SK-N-SH (cell line): ENCODE results near the gene CAMKMT. TPM values are rescaled to one million over a fixed set of nuclear protein-coding genes. Genes with fewer than 3 reads are reported as not detected.

Experiments used
- CTCF ChIA-PET: fragments of 300-600, 350-600 bp; formaldehyde crosslinking; extraction: SDS; loops from one replicate; lab custom pipeline; 2021; lab: Yijun Ruan, JAX
- POLR2A ChIA-PET: fragments of 350-600 bp; sonication (Branson Sonifier 250); formaldehyde crosslinking; extraction: SDS; loops from one replicate; lab custom pipeline; 2020; ENCODE audit warnings: antibody characterized with exemption, inconsistent platforms; lab: Yijun Ruan, JAX
- DNase-seq: peaks from one replicate; pipeline ENCODE4 v3.0.0; 2012
- H2AFZ ChIP-seq: fragments of 200-600 bp; sonication (generic); 2 replicates; pipeline ENCODE4 v1.8.1; 2016; ENCODE audit warnings: antibody characterized with exemption, mild to moderate bottlenecking, low read depth
- H3F3A ChIP-seq: fragments of 200-600 bp; sonication (generic); replicated peaks from 2 replicates; pipeline ENCODE3; 2016; ENCODE audit warnings: antibody characterized with exemption, mild to moderate bottlenecking; ENCODE audit not compliant: insufficient read depth
- H3K27ac ChIP-seq, 2 experiments: fragments of 200-500 bp in 1 of 2; fragments of 200-600 bp in 1 of 2; sonication (Bioruptor generic) in 1 of 2; sonication (generic), shearing (Covaris generic) in 1 of 2; 2 replicates each; pipeline versions ENCODE4 v1.5.1 to v1.6.1; 2014 to 2016; ENCODE audit warnings: low read depth in 2 of 2, inconsistent platforms in 1 of 2, low read length in 1 of 2, mild to moderate bottlenecking in 1 of 2, mixed read lengths in 1 of 2
- H3K27me3 ChIP-seq: fragments of 200-600 bp; sonication (generic), shearing (Covaris generic); 2 replicates; pipeline ENCODE4 v1.6.1; 2016; ENCODE audit warnings: mixed run types; ENCODE audit not compliant: insufficient read depth
- H3K36me3 ChIP-seq, 2 experiments: fragments of 200-500 bp in 1 of 2; fragments of 200-600 bp in 1 of 2; sonication (Bioruptor generic) in 1 of 2; sonication (generic) in 1 of 2; replicated peaks in 1 of 2; 2 replicates each; pipeline versions ENCODE3 to v1.5.1; 2014 to 2016; ENCODE audit warnings: low read length in 1 of 2, mild to moderate bottlenecking in 1 of 2; ENCODE audit not compliant: insufficient read depth in 2 of 2, control insufficient read depth in 1 of 2
- H3K4me1 ChIP-seq, 2 experiments: fragments of 200-500 bp in 1 of 2; fragments of 200-600 bp in 1 of 2; sonication (Bioruptor generic) in 1 of 2; sonication (generic), shearing (Covaris generic) in 1 of 2; 2 replicates each; pipeline versions ENCODE4 v1.5.1 to v1.6.1; 2014 to 2016; ENCODE audit warnings: low read depth in 1 of 2, low read length in 1 of 2, mixed run types in 1 of 2; ENCODE audit not compliant: insufficient read depth in 2 of 2, control insufficient read depth in 1 of 2
- H3K4me2 ChIP-seq: fragments of 200-600 bp; sonication (generic), shearing (Covaris generic); 2 replicates; pipeline ENCODE4 v1.6.1; 2017; ENCODE audit warnings: mixed run types
- H3K4me3 ChIP-seq, 2 experiments: fragments of 200-500 bp in 1 of 2; fragments of 200-600 bp in 1 of 2; sonication (Bioruptor generic) in 1 of 2; sonication (generic), shearing (Covaris generic) in 1 of 2; 2 replicates each; pipeline versions ENCODE4 v1.5.1 to v1.8.1; 2014 to 2016; ENCODE audit warnings: low read depth in 2 of 2, inconsistent platforms in 1 of 2, low read length in 1 of 2, mild to moderate bottlenecking in 1 of 2, mixed read lengths in 1 of 2, moderate library complexity in 1 of 2
- H3K79me2 ChIP-seq: fragments of 200-600 bp; sonication (generic); 2 replicates; pipeline ENCODE4 v1.8.1; 2017; ENCODE audit warnings: mild to moderate bottlenecking; ENCODE audit not compliant: insufficient read depth
- H3K9ac ChIP-seq: fragments of 200-600 bp; sonication (generic); 2 replicates; pipeline ENCODE4 v1.6.1; 2017; ENCODE audit warnings: mixed run types
- H3K9me2 ChIP-seq: fragments of 200-600 bp; sonication (generic); 2 replicates; pipeline ENCODE4 v1.6.1; 2017; ENCODE audit warnings: mixed run types
- H3K9me3 ChIP-seq: fragments of 200-600 bp; sonication (generic); 2 replicates; pipeline ENCODE4 v1.6.1; 2017; ENCODE audit warnings: mixed run types, mild to moderate bottlenecking, moderate library complexity
- H4K20me1 ChIP-seq: fragments of 200-600 bp; sonication (generic); 2 replicates; pipeline ENCODE4 v1.6.1; 2017; ENCODE audit warnings: mild to moderate bottlenecking, mixed run types; ENCODE audit not compliant: insufficient read depth
- NFIC ChIP-seq: IDR thresholded peaks from 2 replicates; pipeline ENCODE4 v1.4.0; 2012; ENCODE audit warnings: borderline replicate concordance
- RCOR1 ChIP-seq: fragments of 150-350 bp; IDR thresholded peaks from 2 replicates; pipeline ENCODE4 v1.6.1; 2017; ENCODE audit warnings: antibody characterized with exemption, low read length
- RFX5 ChIP-seq: IDR thresholded peaks from 2 replicates; pipeline ENCODE4 v1.6.1; 2012; ENCODE audit warnings: mild to moderate bottlenecking, improper control_type of control experiment, low read length
- SIN3A ChIP-seq: IDR thresholded peaks from 2 replicates; pipeline ENCODE4 v1.6.1; 2012; ENCODE audit warnings: low read depth, mild to moderate bottlenecking, low read length, moderate library complexity, borderline replicate concordance
- SMC3 ChIP-seq: IDR thresholded peaks from 2 replicates; pipeline ENCODE4 v1.6.1; 2012; ENCODE audit warnings: low read depth, low read length, improper control_type of control experiment
- TAF1 ChIP-seq: IDR thresholded peaks from 2 replicates; pipeline ENCODE4 v1.6.1; 2012; ENCODE audit warnings: low read depth, mild to moderate bottlenecking, low read length, moderate library complexity, borderline replicate concordance
- TCF12 ChIP-seq: IDR thresholded peaks from 2 replicates; pipeline ENCODE4 v1.4.0; 2012
- YY1 ChIP-seq: IDR thresholded peaks from 2 replicates; pipeline ENCODE4 v1.4.0; 2012; ENCODE audit warnings: low read depth, mild to moderate bottlenecking
- WGBS: methylation state at CpG from one replicate; pipeline ENCODE4 v1.1.6; 2017; ENCODE audit warnings: low lambda C conversion rate; 5-methylcytosine and 5-hydroxymethylcytosine counted together
- polyA plus RNA-seq, 3 experiments: library from polyadenylated mRNA; depleted of rRNA; stranded (reverse); fragments of >200 nt; gene quantifications; 2 replicates each; pipeline ENCODE4 v1.2.3, GENCODE V29; 2012
- TF ChIP-seq, protein P1 (sequence below): fragments of 200-600 bp; sonication (generic); IDR thresholded peaks from 2 replicates; pipeline ENCODE4 v1.6.1; 2017; ENCODE audit warnings: antibody characterized with exemption, mild to moderate bottlenecking, moderate library complexity
- TF ChIP-seq, protein P2 (sequence below): IDR thresholded peaks from 2 replicates; pipeline ENCODE4 v1.4.0; 2012; ENCODE audit warnings: low read depth
- TF ChIP-seq, protein P3 (sequence below): IDR thresholded peaks from 2 replicates; pipeline ENCODE4; 2012

The CAMKMT gene
- polyA plus RNA-seq, 1 of the 3 experiments (the other 2 are of a cell fraction), result 5.9 TPM

DNA sequence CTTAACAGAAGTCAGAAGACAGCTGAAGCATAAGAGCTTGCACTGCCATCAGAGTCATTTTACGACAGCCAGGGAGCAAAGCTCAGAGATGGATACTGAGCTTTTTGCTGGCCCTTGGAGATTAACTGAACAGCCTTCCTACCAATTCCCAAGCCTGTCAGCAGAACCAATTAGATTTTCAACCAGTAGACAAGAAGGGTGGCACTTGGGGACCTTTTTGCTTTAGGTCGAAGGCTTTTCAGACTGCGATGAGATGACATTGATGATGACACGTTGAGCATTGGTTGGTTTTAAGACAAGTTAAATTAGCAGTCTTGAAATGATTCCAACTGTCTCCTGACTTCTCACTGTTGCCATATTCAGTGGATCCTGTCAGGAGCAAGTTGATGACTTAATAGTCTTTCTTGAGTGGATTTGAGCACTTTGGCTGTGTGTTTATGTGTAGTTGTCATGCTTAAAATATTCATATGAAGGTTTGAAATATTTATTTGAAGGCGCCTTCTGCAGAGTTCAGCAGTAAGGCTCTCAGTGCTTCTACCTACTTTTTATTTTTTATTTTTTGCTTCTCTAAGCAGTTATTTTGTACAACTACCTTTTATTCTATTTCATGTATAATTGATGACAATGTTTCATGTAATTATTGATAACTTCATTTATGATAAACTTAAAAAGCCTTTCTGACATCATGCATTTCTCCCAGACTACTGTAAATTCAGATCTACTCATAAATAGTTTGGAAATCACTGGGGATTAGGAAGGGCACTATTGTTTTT lies 256.7 kb downstream of the CAMKMT start:
- Histone ChIP-seq H3K4me2 (no peak overlapping the region), H3K9ac (no peak overlapping the region), H3K79me2 (no peaks in the 10 kb centered on the region), H3K4me3 (no peak overlapping the region), H3K27me3 (no peaks in the 10 kb centered on the region), H4K20me1 (no peaks in the 10 kb centered on the region), H3F3A (no peaks in the 10 kb centered on the region), H2AFZ (no peak overlapping the region), H3K27ac (no peak overlapping the region), H3K9me2 (no peaks in the 10 kb centered on the region), H3K36me3 (no peaks in the 10 kb centered on the region), H3K9me3 (no peaks in the 10 kb centered on the region), H3K4me1 (peaks cover 0 to 19% of the 10 kb centered on the region in 2 experiments; a peak in 2 of 4 replicates)
- TF ChIP-seq RFX5 (no peak), RCOR1 (no peak), SMC3 (no peak), TCF12 (no peak), TAF1 (no peak), SIN3A (no peak)
- TF ChIP-seq, protein P1, sequence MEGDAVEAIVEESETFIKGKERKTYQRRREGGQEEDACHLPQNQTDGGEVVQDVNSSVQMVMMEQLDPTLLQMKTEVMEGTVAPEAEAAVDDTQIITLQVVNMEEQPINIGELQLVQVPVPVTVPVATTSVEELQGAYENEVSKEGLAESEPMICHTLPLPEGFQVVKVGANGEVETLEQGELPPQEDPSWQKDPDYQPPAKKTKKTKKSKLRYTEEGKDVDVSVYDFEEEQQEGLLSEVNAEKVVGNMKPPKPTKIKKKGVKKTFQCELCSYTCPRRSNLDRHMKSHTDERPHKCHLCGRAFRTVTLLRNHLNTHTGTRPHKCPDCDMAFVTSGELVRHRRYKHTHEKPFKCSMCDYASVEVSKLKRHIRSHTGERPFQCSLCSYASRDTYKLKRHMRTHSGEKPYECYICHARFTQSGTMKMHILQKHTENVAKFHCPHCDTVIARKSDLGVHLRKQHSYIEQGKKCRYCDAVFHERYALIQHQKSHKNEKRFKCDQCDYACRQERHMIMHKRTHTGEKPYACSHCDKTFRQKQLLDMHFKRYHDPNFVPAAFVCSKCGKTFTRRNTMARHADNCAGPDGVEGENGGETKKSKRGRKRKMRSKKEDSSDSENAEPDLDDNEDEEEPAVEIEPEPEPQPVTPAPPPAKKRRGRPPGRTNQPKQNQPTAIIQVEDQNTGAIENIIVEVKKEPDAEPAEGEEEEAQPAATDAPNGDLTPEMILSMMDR, result no peak
- TF ChIP-seq, protein P2, sequence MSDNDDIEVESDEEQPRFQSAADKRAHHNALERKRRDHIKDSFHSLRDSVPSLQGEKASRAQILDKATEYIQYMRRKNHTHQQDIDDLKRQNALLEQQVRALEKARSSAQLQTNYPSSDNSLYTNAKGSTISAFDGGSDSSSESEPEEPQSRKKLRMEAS, result no peak
- TF ChIP-seq, protein P3, sequence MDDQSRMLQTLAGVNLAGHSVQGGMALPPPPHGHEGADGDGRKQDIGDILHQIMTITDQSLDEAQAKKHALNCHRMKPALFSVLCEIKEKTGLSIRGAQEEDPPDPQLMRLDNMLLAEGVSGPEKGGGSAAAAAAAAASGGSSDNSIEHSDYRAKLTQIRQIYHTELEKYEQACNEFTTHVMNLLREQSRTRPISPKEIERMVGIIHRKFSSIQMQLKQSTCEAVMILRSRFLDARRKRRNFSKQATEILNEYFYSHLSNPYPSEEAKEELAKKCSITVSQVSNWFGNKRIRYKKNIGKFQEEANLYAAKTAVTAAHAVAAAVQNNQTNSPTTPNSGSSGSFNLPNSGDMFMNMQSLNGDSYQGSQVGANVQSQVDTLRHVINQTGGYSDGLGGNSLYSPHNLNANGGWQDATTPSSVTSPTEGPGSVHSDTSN, result no peak
- 90% methylated on average over 5 of the region's 5 CpGs for WGBS
- CTCF ChIA-PET, result interaction anchor here (0.8 to 1.2 kb wide), 3 partner anchors 139 to 166 kb away, joined by 3 read pairs; no protein-coding TSS in a partner anchor
- no peak for DNase-seq
- POLR2A ChIA-PET, result interaction anchor here (1.1 kb wide), 1 partner anchor 325 kb away, joined by 3 read pairs; no protein-coding TSS in a partner anchor

DNA sequence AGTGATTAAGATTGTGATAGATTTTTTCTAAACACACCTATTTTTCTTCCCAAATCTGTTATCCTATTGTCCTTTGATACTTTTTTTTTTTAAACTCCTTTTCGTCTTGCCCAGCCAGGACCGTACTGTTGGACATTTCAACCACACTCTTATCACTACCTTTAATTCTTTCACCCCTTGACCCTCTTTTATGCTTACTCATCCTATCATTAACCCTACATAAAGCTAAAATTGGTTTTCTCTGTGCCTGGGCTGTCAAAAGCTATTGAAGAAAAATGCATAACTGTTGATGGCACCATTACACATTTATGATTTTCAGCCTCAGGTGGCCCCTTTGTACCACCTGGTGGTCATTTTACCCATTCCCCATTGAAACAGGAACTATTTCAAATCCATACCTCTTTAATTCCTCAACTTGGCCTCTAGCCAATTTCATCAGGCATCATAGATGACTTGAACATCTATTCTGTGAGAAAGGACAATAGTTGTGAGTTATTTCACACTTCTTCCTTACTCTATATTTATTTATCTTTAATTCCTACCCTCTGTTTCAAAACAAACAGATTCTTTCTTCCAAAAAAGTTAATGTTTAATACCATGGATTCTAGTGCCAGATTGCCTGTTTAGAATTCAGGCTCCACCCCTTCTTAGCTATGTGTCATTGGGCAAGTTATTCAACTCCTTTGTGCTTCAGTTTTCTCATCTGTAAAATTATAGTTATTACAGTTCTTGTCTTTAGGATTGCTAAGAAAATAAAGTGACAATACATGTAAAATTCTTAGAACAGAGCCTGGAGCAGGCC lies 258.6 kb downstream of the CAMKMT start:
- H3K9ac ChIP-seq, result no peak overlapping the region
- no peaks in the 10 kb centered on the region for H3K36me3 ChIP-seq
- 90% methylated on average over 2 of the region's 2 CpGs for whole genome bisulfite sequencing
- H3F3A ChIP-seq, result no peaks in the 10 kb centered on the region
- H3K9me3 ChIP-seq, result no peaks in the 10 kb centered on the region
- no peak overlapping the region for H3K4me2 ChIP-seq
- ChIA-PET CTCF (interaction anchor here (0.7 to 1.6 kb wide), 4 partner anchors 23 to 141 kb away, joined by 3 to 6 read pairs (median 3); no protein-coding TSS in a partner anchor), POLR2A (no interaction called here)
- H2AFZ ChIP-seq, result no peak overlapping the region
- no peaks in the 10 kb centered on the region for H3K79me2 ChIP-seq
- H3K27ac ChIP-seq, result no peak overlapping the region
- no peak for DNase-seq
- H3K9me2 ChIP-seq, result no peaks in the 10 kb centered on the region
- TF ChIP-seq YY1, result no peak
- peak; percentile 53; the same call in 1 of the 2 replicates for TF ChIP-seq NFIC
- no peak overlapping the region for H3K4me3 ChIP-seq
- no peaks in the 10 kb centered on the region for H3K27me3 ChIP-seq
- H4K20me1 ChIP-seq, result no peaks in the 10 kb centered on the region
- peaks cover 0 to 19% of the 10 kb centered on the region in 2 experiments; a peak in 2 of 4 replicates for H3K4me1 ChIP-seq
